Hepatocyte (in vitro differentiated cells): ENCODE results near the gene HPS5.

Experiments
- CTCF ChIP-seq: fragments of 200-600 bp; sonication (generic); IDR thresholded peaks from 2 replicates; pipeline ENCODE4 v1.5.1; 2016; ENCODE audit warnings: antibody characterized with exemption, mild to moderate bottlenecking; ENCODE audit not compliant: poor library complexity
- EZH2 ChIP-seq: fragments of 200-600 bp; sonication (generic); IDR thresholded peaks from 2 replicates; pipeline ENCODE4 v1.6.1; 2016; ENCODE audit warnings: antibody characterized with exemption, mild to moderate bottlenecking, borderline replicate concordance
- EZH2phosphoT487 ChIP-seq: fragments of 200-600 bp; sonication (generic); IDR thresholded peaks from one replicate; pipeline ENCODE4 v1.6.1; 2018; ENCODE audit warnings: antibody characterized with exemption, mild to moderate bottlenecking, low read depth, moderate library complexity; ENCODE audit not compliant: unreplicated experiment, severe bottlenecking

GRCh38 chr11:18321969-18322711 lies at the start of gene HPS5, which contains the start of gene GTF2H1:
- no peak for TF ChIP-seq CTCF
- TF ChIP-seq EZH2, result no peak
- no peak for TF ChIP-seq EZH2phosphoT487
